ENCODE data around the gene FUT2. TPM values are rescaled to one million over a fixed set of nuclear protein-coding genes. Genes with fewer than 3 reads are reported as not detected.

FUT2 gene
- total and polyA plus RNA-seq, 2 of the 13 experiments (the other 11 are each of a cell fraction or from before 2014, with no cell fraction given), result 0.07 TPM; not detected in 1

DNA sequence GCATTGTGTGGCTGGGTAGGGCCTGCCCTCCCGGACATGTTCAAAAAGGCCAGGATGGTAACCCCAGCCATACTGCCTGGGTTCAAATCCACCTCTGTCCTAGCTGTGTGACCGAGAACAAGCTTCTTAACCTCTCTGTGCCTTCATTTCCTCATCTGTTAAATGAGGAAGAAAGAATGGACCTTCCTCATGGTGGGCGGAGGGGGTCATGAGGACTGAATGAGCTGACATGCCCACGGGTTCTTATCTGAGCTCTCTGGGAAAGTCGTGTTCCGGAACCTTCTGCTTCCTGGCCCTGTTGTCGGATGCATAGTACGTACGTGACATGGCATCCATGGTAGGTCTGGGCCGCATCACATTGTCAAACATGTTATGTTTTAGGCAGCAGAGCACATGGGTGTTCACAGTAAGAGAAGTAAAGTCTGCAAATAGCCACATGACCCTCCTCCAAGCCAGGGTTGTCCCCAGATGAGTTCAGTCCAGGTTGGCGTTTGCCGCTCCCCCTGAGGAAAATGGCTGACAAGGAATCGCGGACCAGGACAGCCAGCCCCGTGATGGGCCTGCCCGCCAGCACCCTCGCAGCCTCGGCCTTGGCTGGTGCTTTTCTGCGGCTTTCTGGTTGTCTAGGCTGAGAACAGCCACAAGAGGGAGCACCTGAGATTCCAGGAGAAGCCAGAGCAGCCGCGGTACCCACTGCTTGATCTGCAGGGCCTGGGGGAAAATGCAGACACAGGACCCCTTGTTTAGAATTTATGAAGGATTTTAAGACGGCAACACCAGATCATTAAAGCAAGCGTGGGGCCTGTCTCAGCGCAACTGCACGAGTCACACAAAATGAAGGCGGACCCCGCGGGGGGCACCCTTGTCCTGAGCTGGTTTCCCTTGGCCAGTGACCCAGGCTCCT, 20.6 kb upstream of the FUT2 start (continued):
- TF ChIP-seq ZBTB21 (CRISPR knock-in tag; IDR thresholded peaks at IDR 0.05), result no peak
- no peak for TF ChIP-seq TRIM22 (IDR thresholded peaks at IDR 0.05)
- TF ChIP-seq ZNF598 (CRISPR knock-in tag; IDR thresholded peaks at IDR 0.05; ENCODE audit: borderline replicate concordance), result no peak
- no peak for TF ChIP-seq KLF13 (CRISPR knock-in tag; IDR thresholded peaks at IDR 0.05)
- no peak for TF ChIP-seq ZNF780A (CRISPR knock-in tag; IDR thresholded peaks at IDR 0.05)
- no peak for TF ChIP-seq PRDM4 (CRISPR knock-in tag; IDR thresholded peaks at IDR 0.05; ENCODE audit: borderline replicate concordance)
- TF ChIP-seq SP5 (CRISPR knock-in tag; IDR thresholded peaks at IDR 0.05; ENCODE audit: borderline replicate concordance, low read depth), result no peak
- peak; percentile 23; the same call in 1 of the 2 replicates for TF ChIP-seq ZNF205 (CRISPR knock-in tag; IDR thresholded peaks at IDR 0.05)
- 0 out of 2 replicates have a peak, but pooled peaks have one; percentile 26 for TF ChIP-seq SOX5 (CRISPR knock-in tag; IDR thresholded peaks at IDR 0.05; ENCODE audit: borderline replicate concordance)
- no peak for TF ChIP-seq LCORL (IDR thresholded peaks at IDR 0.05)
- TF ChIP-seq LCORL (CRISPR knock-in tag; IDR thresholded peaks at IDR 0.05), result peak; percentile 49; the same call in 1 of the 2 replicates
- no peak for TF ChIP-seq SIX1 (CRISPR knock-in tag; IDR thresholded peaks at IDR 0.05; ENCODE audit: borderline replicate concordance)
- no peak for TF ChIP-seq HCFC1 (IDR thresholded peaks at IDR 0.05; ENCODE audit: low read depth, low read length)
- no peak for TF ChIP-seq FOXK2 (IDR thresholded peaks at IDR 0.05)
- TF ChIP-seq KAT2B (IDR thresholded peaks at IDR 0.05; ENCODE audit: borderline replicate concordance, low read depth, low read length), result no peak
- 0 out of 2 replicates have a peak, but pooled peaks have one; percentile 26 for TF ChIP-seq PHF8 (CRISPR knock-in tag; IDR thresholded peaks at IDR 0.05)
- no peak for TF ChIP-seq SRY (CRISPR knock-in tag; IDR thresholded peaks at IDR 0.05)
- TF ChIP-seq, protein P1, sequence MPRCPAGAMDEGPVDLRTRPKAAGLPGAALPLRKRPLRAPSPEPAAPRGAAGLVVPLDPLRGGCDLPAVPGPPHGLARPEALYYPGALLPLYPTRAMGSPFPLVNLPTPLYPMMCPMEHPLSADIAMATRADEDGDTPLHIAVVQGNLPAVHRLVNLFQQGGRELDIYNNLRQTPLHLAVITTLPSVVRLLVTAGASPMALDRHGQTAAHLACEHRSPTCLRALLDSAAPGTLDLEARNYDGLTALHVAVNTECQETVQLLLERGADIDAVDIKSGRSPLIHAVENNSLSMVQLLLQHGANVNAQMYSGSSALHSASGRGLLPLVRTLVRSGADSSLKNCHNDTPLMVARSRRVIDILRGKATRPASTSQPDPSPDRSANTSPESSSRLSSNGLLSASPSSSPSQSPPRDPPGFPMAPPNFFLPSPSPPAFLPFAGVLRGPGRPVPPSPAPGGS (CRISPR knock-in tag; IDR thresholded peaks at IDR 0.05), result no peak
- TF ChIP-seq RCOR2 (CRISPR knock-in tag; IDR thresholded peaks at IDR 0.05), result no peak
- TF ChIP-seq SMARCE1 (IDR thresholded peaks at IDR 0.05; ENCODE audit: borderline replicate concordance), result no peak
- no peak for TF ChIP-seq NCOA2 (CRISPR knock-in tag; IDR thresholded peaks at IDR 0.05)
- TF ChIP-seq IRX3 (CRISPR knock-in tag; IDR thresholded peaks at IDR 0.05; ENCODE audit: borderline replicate concordance, low read depth), result no peak; the same call in 1 of the 2 replicates
- TF ChIP-seq GATAD2A (CRISPR knock-in tag; IDR thresholded peaks at IDR 0.05), result peak; percentile 44; the same call in 1 of the 2 replicates
- TF ChIP-seq ZNF83 (CRISPR knock-in tag; IDR thresholded peaks at IDR 0.05; ENCODE audit: borderline replicate concordance), result no peak
- no peak for TF ChIP-seq RORA (CRISPR knock-in tag; IDR thresholded peaks at IDR 0.05)
- no peak for TF ChIP-seq RFXANK (CRISPR knock-in tag; IDR thresholded peaks at IDR 0.05)
- 0 out of 2 replicates have a peak, but pooled peaks have one; percentile 54 for TF ChIP-seq HIVEP1 (CRISPR knock-in tag; IDR thresholded peaks at IDR 0.05)
